SK-N-SH treated with all-trans-retinoic acid at 6 μM for 48 hours (cell line): Measurements from ENCODE around the gene GAMT.

Experiments
- ATAC-seq: fragments of 200-7000 bp; cut with Tn5 transposase; 3 replicates; pipeline ENCODE4 v1.9.1; 2020; ENCODE audit warnings: mild to moderate bottlenecking, moderate library complexity
- ARNTL ChIP-seq: fragments of 450-650 bp; formaldehyde crosslinking; IDR thresholded peaks from 2 replicates; pipeline ENCODE4 v1.5.0; 2020; ENCODE audit warnings: low read depth, mild to moderate bottlenecking, moderate library complexity, borderline replicate concordance
- BACH2 ChIP-seq: fragments of 250-450 bp; sonication (Bioruptor Pico); IDR thresholded peaks from 2 replicates; pipeline ENCODE4 v1.9.0; 2021; ENCODE audit warnings: mild to moderate bottlenecking, borderline replicate concordance
- CSDC2 ChIP-seq: fragments of 250-450 bp; sonication (Bioruptor Pico); IDR thresholded peaks from 2 replicates; pipeline ENCODE4 v1.5.0; 2020; ENCODE audit warnings: mild to moderate bottlenecking, moderate library complexity
- ESRRG ChIP-seq: fragments of 250-450 bp; sonication (Bioruptor Pico); IDR thresholded peaks from 2 replicates; pipeline ENCODE4 v1.6.1; 2021; ENCODE audit warnings: mild to moderate bottlenecking
- GLIS3 ChIP-seq: fragments of 250-450 bp; sonication (Bioruptor Pico); IDR thresholded peaks from 2 replicates; pipeline ENCODE4 v1.5.0; 2020; ENCODE audit warnings: mild to moderate bottlenecking, moderate library complexity
- ISL1 ChIP-seq: fragments of 250-450 bp; sonication (Bioruptor Pico); IDR thresholded peaks from 2 replicates; pipeline ENCODE4 v2.1.2; 2022; ENCODE audit warnings: mild to moderate bottlenecking, moderate library complexity
- OSR1 ChIP-seq: fragments of 250-450 bp; sonication (Bioruptor Pico); IDR thresholded peaks from 2 replicates; pipeline ENCODE4 v1.8.0; 2022; ENCODE audit warnings: moderate library complexity, mild to moderate bottlenecking, inconsistent platforms
- PPARA ChIP-seq: fragments of 250-450 bp; sonication (Bioruptor Pico); IDR thresholded peaks from 2 replicates; pipeline ENCODE4 v1.5.0; 2020; ENCODE audit warnings: mild to moderate bottlenecking, borderline replicate concordance
- RARB ChIP-seq: fragments of 250-450 bp; sonication (Bioruptor Pico); IDR thresholded peaks from 2 replicates; pipeline ENCODE4 v1.8.0; 2021; ENCODE audit warnings: mild to moderate bottlenecking, moderate library complexity
- SNAI2 ChIP-seq: fragments of 250-450 bp; sonication (Bioruptor Pico); IDR thresholded peaks from 2 replicates; pipeline ENCODE4 v1.5.0; 2020; ENCODE audit warnings: mild to moderate bottlenecking, moderate library complexity
- TCF4 ChIP-seq: fragments of 250-450 bp; sonication (Bioruptor Pico); IDR thresholded peaks from 2 replicates; pipeline ENCODE4 v1.8.0; 2021; ENCODE audit warnings: mild to moderate bottlenecking, moderate library complexity, borderline replicate concordance
- TOX ChIP-seq: fragments of 250-450 bp; sonication (Bioruptor Pico); IDR thresholded peaks from 2 replicates; pipeline ENCODE4 v1.8.0; 2021; ENCODE audit warnings: mild to moderate bottlenecking, moderate library complexity, borderline replicate concordance
- ZC3H10 ChIP-seq: fragments of 250-450 bp; sonication (Bioruptor Pico); IDR thresholded peaks from 2 replicates; pipeline ENCODE4 v1.5.1; 2021; ENCODE audit warnings: mild to moderate bottlenecking, moderate library complexity
- ZFP3 ChIP-seq: fragments of 250-450 bp; sonication (Bioruptor Pico); IDR thresholded peaks from 2 replicates; pipeline ENCODE4 v1.5.0; 2020; ENCODE audit warnings: mild to moderate bottlenecking, moderate library complexity
- ZFP30 ChIP-seq: fragments of 450-650 bp; formaldehyde crosslinking; IDR thresholded peaks from 2 replicates; pipeline ENCODE4 v1.5.0; 2022; ENCODE audit warnings: mild to moderate bottlenecking, moderate library complexity
- ZNF565 ChIP-seq: fragments of 450-650 bp; formaldehyde crosslinking; conservative IDR thresholded peaks from 2 replicates; pipeline ENCODE4 v1.5.0; 2020; ENCODE audit warnings: low read depth, mild to moderate bottlenecking, moderate library complexity
- ZNF70 ChIP-seq: fragments of 450-650 bp; formaldehyde crosslinking; IDR thresholded peaks from 2 replicates; pipeline ENCODE4 v1.5.0; 2020; ENCODE audit warnings: mild to moderate bottlenecking, moderate library complexity
- ZNF8 ChIP-seq: fragments of 450-650 bp; formaldehyde crosslinking; IDR thresholded peaks from 2 replicates; pipeline ENCODE4 v1.5.0; 2020; ENCODE audit warnings: mild to moderate bottlenecking, moderate library complexity
- TF ChIP-seq, protein P1 (sequence below): fragments of 250-450 bp; sonication (Bioruptor Pico); IDR thresholded peaks from 2 replicates; pipeline ENCODE4 v1.8.0; 2020; ENCODE audit warnings: mild to moderate bottlenecking, moderate library complexity, borderline replicate concordance
- TF ChIP-seq, protein P2 (sequence below): fragments of 250-450 bp; sonication (Bioruptor Pico); IDR thresholded peaks from 2 replicates; pipeline ENCODE4 v1.8.0; 2021; ENCODE audit warnings: low read depth, mild to moderate bottlenecking, moderate library complexity, borderline replicate concordance
- TF ChIP-seq, protein P3 (sequence below): fragments of 250-450 bp; sonication (Bioruptor Pico); IDR thresholded peaks from 2 replicates; pipeline ENCODE4 v1.5.0; 2020; ENCODE audit warnings: mild to moderate bottlenecking, moderate library complexity

Gene GAMT

DNA sequence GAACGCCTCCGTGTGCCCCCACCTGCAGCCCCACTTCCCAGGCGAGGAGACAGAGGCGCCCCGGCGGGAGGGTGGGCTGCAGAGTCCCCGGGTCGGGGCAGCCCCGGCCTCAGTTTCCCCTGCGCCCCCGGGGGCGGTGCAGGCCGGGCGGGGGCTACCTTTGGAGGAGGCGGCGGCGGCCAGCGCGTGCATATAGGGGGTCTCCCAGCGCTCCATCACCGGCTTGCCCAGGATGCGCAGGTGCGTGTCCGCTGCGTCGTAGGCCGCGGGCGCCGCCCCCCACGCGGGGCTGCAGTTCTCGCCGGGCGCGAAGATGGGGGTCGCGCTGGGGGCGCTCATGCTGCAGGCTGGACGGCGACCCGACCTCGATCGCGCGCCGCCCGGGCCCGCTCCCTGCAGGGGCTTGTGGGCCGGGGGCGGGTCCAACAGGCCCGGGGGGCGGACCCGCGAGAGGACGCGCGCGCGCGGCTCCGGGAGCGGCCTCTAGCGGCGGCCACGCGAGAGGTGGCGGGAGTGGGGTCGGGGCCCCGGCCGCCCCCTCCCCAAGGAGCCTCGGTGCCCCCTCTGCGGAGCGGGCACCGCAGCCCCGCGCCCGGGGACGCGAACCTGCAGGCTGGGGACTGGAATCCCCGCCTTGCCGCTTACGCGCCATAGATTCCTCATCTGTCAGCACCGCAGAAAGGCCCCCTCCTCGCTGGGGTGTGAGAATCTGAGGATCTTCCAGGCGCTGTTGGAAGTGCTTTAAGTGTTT lies at the start of gene GAMT:
TSS of gene GAMT (minus strand) at position 405 of the 751 bp plus-strand sequence. CDS start at position 339, 66 bp downstream.
- ATAC-seq: peak; percentile 83
- no peak for TF ChIP-seq CSDC2 (CRISPR knock-in tag)
- no peak for TF ChIP-seq ZC3H10 (CRISPR knock-in tag)
- no peak for TF ChIP-seq BACH2 (CRISPR knock-in tag)
- no peak for TF ChIP-seq RARB (CRISPR knock-in tag)
- no peak for TF ChIP-seq TCF4 (CRISPR knock-in tag)
- no peak for TF ChIP-seq ZNF565 (CRISPR knock-in tag)
- no peak for TF ChIP-seq ZFP30 (CRISPR knock-in tag)
- no peak for TF ChIP-seq PPARA (CRISPR knock-in tag)
- no peak for TF ChIP-seq ZFP3 (CRISPR knock-in tag)
- TF ChIP-seq OSR1: no peak

DNA sequence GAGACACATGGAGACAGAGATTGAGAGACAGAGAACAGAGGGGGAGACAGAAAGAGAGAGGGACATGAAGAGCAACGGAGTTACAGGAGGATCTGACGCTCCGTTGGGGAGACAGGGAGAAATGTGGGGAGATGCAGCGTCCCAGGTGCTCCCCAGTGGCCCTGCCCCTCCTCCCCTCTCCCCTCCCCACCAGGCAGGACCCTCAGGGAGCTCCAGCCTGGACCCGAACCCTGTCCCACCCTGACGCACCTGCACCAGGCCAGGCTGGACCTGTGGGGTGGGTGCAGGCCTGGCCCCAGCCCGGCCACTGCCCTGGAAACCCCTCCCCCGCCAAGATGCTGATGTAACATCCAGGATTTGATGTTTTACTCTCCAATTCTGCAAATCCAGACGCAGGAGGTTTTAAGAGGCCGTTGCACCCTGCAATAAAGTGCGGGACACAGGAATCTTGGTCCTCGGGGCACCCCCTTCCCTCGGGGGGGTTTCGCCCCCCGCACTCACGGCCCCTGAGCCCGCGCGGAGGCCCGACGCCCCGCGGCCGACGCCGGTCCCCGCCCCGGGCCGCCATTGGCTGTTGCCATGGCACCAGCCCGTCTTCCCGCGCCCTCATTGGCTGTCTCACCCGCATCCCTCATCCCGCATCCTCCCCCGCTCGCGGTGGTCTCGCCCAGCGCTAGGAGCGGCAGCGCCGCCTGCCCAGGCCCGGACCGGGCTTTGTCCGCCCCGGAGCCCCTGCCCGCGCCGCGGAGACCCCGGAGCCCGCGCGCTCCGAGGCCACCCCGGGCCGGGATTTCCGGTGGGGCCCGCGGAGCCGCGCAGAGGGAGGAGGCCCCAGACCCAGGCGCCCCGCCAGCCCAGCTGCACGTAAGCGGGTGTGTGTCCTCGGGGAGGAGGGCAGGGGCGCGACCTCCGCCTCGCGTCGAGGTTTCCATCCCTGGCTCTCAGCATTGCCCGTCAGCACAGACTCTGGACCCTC lies 48.4 kb upstream of the GAMT start, which contains the start of gene APC2:
TSS of gene APC2 (plus strand) at position 655 of the 976 bp plus-strand sequence. CDS start 2,881 bp downstream, outside the sequence.
- TF ChIP-seq ESRRG (no peak), ARNTL (CRISPR knock-in tag) (no peak), ZNF8 (CRISPR knock-in tag) (no peak), ISL1 (CRISPR knock-in tag) (no peak), ZFP3 (CRISPR knock-in tag) (no peak), OSR1 (no peak), TCF4 (CRISPR knock-in tag) (no peak), RARB (CRISPR knock-in tag) (no peak), SNAI2 (CRISPR knock-in tag) (no peak), GLIS3 (CRISPR knock-in tag) (no peak), TOX (no peak)
- TF ChIP-seq, protein P1, sequence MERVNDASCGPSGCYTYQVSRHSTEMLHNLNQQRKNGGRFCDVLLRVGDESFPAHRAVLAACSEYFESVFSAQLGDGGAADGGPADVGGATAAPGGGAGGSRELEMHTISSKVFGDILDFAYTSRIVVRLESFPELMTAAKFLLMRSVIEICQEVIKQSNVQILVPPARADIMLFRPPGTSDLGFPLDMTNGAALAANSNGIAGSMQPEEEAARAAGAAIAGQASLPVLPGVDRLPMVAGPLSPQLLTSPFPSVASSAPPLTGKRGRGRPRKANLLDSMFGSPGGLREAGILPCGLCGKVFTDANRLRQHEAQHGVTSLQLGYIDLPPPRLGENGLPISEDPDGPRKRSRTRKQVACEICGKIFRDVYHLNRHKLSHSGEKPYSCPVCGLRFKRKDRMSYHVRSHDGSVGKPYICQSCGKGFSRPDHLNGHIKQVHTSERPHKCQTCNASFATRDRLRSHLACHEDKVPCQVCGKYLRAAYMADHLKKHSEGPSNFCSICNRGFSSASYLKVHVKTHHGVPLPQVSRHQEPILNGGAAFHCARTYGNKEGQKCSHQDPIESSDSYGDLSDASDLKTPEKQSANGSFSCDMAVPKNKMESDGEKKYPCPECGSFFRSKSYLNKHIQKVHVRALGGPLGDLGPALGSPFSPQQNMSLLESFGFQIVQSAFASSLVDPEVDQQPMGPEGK (CRISPR knock-in tag): no peak; the same call in 1 of the 2 replicates
- TF ChIP-seq, protein P2, sequence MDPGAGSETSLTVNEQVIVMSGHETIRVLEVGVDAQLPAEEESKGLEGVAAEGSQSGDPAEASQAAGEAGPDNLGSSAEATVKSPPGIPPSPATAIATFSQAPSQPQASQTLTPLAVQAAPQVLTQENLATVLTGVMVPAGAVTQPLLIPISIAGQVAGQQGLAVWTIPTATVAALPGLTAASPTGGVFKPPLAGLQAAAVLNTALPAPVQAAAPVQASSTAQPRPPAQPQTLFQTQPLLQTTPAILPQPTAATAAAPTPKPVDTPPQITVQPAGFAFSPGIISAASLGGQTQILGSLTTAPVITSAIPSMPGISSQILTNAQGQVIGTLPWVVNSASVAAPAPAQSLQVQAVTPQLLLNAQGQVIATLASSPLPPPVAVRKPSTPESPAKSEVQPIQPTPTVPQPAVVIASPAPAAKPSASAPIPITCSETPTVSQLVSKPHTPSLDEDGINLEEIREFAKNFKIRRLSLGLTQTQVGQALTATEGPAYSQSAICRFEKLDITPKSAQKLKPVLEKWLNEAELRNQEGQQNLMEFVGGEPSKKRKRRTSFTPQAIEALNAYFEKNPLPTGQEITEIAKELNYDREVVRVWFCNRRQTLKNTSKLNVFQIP (CRISPR knock-in tag): no peak
- TF ChIP-seq, protein P3, sequence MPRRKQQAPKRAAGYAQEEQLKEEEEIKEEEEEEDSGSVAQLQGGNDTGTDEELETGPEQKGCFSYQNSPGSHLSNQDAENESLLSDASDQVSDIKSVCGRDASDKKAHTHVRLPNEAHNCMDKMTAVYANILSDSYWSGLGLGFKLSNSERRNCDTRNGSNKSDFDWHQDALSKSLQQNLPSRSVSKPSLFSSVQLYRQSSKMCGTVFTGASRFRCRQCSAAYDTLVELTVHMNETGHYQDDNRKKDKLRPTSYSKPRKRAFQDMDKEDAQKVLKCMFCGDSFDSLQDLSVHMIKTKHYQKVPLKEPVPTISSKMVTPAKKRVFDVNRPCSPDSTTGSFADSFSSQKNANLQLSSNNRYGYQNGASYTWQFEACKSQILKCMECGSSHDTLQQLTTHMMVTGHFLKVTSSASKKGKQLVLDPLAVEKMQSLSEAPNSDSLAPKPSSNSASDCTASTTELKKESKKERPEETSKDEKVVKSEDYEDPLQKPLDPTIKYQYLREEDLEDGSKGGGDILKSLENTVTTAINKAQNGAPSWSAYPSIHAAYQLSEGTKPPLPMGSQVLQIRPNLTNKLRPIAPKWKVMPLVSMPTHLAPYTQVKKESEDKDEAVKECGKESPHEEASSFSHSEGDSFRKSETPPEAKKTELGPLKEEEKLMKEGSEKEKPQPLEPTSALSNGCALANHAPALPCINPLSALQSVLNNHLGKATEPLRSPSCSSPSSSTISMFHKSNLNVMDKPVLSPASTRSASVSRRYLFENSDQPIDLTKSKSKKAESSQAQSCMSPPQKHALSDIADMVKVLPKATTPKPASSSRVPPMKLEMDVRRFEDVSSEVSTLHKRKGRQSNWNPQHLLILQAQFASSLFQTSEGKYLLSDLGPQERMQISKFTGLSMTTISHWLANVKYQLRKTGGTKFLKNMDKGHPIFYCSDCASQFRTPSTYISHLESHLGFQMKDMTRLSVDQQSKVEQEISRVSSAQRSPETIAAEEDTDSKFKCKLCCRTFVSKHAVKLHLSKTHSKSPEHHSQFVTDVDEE: no peak

DNA sequence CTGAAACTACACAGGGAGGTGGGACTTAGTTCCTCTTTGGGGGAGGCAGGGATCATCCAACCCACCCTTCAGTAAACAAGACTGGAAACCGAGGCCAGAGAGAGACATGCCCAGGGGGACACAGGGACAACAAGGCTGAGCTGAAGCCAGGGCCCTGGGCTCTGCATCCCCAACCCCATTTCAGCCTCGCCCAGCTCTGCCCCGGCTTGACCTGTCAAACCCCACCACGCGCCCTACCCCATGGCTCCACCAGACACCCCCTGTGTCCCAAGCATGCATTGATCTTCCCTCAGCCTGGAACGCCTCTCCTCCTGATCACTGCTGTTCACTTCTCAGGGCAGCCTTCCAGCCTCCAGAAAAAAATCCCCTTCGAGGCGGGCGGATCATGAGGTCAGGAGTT lies 46.6 kb upstream of the GAMT start:
- TF ChIP-seq ISL1 (CRISPR knock-in tag) (no peak), BACH2 (CRISPR knock-in tag) (no peak), ZNF70 (CRISPR knock-in tag) (no peak), TOX (no peak), SNAI2 (CRISPR knock-in tag) (no peak), GLIS3 (CRISPR knock-in tag) (no peak)
- TF ChIP-seq, protein P3: no peak
- no peak for ATAC-seq

More for the DNA sequence above, 48.4 kb upstream of the GAMT start, which contains the start of gene APC2:
- peak; percentile 37 for ATAC-seq
